ENCODE results near the gene PIK3R6. TPM values are rescaled to one million over a fixed set of nuclear protein-coding genes. Genes with fewer than 3 reads are reported as not detected.

The PIK3R6 gene
- polyA plus RNA-seq, 1 donor (not counting 4 experiments of a cell fraction or from before 2014, with no cell fraction given) = 0.03 TPM

DNA sequence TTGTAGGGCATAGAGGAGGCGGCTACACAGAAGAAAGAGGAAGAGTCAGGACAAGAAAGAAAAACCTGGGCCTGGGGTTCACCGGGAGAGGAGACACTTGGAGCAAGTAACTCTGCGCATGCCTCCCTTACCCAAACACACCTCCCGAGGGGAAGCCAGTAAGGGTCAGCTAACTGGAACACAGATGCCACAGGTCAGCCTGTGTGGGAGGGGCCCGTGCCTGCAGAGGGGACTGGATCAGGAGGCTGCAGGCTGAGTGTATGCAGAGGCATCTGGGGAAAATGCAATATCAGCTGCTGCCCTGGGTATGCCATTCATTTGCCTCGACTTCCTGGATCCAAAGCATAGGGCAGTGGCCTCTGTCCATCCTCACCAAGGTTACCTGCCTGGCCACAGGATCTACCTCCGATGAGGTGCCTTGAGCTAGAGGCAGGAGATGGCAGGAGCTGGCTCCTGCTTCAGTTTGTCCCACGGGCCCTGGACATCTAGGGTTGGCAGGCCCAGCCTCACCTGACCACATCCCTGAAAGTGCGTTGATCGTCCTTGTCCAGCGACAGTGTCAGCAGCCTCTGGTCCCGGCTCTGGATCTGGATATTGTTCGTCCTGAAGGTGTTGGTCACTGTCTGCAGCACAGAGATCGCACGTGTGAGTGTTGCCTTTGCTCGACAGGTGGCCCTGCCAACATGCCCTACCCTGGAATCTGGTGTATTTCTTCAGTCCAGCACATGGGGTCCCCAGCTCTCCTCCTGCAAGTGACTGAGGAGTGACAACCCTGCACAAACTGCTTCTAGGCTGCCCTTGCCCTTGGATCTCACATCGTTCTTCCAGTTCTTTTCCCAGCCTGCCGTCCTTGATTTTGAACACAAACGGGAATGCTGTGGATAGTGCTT is 63.7 kb downstream of the PIK3R6 start:
- Histone ChIP-seq H3K27ac (ENCODE audit: control insufficient read depth, insufficient read depth, low read length) (no peak overlapping the region), H3K9me1 (ENCODE audit: control insufficient read depth, extremely low read depth, insufficient read depth, low read length) (no peaks in the 10 kb centered on the region), H3K36me3 (ENCODE audit: control insufficient read depth in 2 of 2, extremely low read depth in 1 of 2, insufficient read depth in 2 of 2, low read length in 2 of 2) (no peaks in the 10 kb centered on the region), H3K79me2 (ENCODE audit: control insufficient read depth, insufficient read depth, low read length) (no peaks in the 10 kb centered on the region), H3K9me3 (ENCODE audit: control insufficient read depth, low read depth, low read length) (no peaks in the 10 kb centered on the region), H3K4me2 (ENCODE audit: control insufficient read depth, extremely low read depth, insufficient read depth, low read depth, low read length) (no peak overlapping the region), H3K4me1 (ENCODE audit: control insufficient read depth, extremely low read depth, insufficient read depth, low read length) (peaks cover 2% of the 10 kb centered on the region), H3K27me3 (ENCODE audit: control insufficient read depth, extremely low read depth, insufficient read depth, low read length) (peaks cover 2% of the 10 kb centered on the region), H3K4me3 (ENCODE audit: control insufficient read depth in 2 of 3, extremely low read depth in 1 of 3, insufficient read depth in 2 of 3, low read depth in 1 of 3, low read length in 3 of 3) (no peak overlapping the region), H2AFZ (ENCODE audit: control insufficient read depth, low read length) (no peak overlapping the region), H3K9ac (ENCODE audit: control insufficient read depth, extremely low read depth, insufficient read depth, low read length) (no peak overlapping the region), H4K20me1 (ENCODE audit: control insufficient read depth, extremely low read depth, insufficient read depth, low read length) (no peaks in the 10 kb centered on the region)
- TF ChIP-seq, protein P1, sequence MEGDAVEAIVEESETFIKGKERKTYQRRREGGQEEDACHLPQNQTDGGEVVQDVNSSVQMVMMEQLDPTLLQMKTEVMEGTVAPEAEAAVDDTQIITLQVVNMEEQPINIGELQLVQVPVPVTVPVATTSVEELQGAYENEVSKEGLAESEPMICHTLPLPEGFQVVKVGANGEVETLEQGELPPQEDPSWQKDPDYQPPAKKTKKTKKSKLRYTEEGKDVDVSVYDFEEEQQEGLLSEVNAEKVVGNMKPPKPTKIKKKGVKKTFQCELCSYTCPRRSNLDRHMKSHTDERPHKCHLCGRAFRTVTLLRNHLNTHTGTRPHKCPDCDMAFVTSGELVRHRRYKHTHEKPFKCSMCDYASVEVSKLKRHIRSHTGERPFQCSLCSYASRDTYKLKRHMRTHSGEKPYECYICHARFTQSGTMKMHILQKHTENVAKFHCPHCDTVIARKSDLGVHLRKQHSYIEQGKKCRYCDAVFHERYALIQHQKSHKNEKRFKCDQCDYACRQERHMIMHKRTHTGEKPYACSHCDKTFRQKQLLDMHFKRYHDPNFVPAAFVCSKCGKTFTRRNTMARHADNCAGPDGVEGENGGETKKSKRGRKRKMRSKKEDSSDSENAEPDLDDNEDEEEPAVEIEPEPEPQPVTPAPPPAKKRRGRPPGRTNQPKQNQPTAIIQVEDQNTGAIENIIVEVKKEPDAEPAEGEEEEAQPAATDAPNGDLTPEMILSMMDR (optimal IDR thresholded peaks at IDR 0.05 in 1 of 3, IDR thresholded peaks at IDR 0.05 in 1 of 3, conservative IDR thresholded peaks at IDR 0.05 in 1 of 3; ENCODE audit: extremely low read depth in 1 of 3, insufficient read depth in 2 of 3, low read length in 3 of 3) = no peak
- no peak for TF ChIP-seq EZH2 (IDR thresholded peaks at IDR 0.05; ENCODE audit: low read length)
- dilution Hi-C loops (cut with MboI; ENCODE audit: extremely low pct_ligation_motif_present, low sequenced_read_pairs) = no loop called here
- no peak for DNase-seq (ENCODE audit: low read depth, low spot score)
- no peak for FAIRE-seq

DNA sequence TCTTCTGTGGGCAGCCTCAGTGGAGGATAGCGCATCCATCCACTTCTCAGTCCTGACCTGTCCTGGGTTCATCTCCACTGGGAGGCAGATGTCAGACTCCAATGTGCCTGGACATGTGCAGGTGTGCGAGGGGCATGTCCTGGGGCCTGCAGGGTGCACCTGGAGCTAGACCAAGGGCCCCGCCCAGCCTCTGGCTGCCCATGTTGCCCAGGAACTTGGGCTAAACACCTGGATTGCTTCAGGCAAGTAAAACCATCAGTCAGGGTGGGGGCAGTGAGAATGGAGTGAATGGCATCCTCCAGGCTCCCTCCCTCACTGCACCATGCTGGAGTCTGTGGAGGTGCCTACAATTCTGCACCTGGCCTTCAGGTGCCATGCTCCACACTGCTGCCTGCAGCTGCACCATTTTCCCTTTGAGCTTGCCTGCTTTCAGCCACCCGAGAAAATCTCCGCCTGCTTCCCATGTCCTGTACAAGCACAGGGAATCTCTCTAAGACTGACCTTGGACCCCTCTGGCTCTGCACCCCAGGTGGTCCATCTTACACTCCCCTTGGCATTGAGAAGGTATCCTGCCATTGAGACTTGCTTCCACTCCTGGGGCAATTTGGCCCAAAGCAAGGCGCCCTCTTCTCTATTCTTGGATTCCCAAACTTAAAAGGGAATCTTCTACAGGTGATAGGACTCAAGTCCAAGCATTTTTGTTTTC is 66.2 kb downstream of the PIK3R6 start:
- no peak for FAIRE-seq
- no peak overlapping the region for H3K27ac ChIP-seq (ENCODE audit: control insufficient read depth, insufficient read depth, low read length)

More for the DNA sequence above, 66.2 kb downstream of the PIK3R6 start:
- H3K4me3 ChIP-seq (ENCODE audit: control insufficient read depth in 2 of 3, extremely low read depth in 1 of 3, insufficient read depth in 2 of 3, low read depth in 1 of 3, low read length in 3 of 3) = no peak overlapping the region
- H3K27me3 ChIP-seq (ENCODE audit: control insufficient read depth, extremely low read depth, insufficient read depth, low read length) = peaks cover 11% of the 10 kb centered on the region
- dilution Hi-C loops (cut with MboI; ENCODE audit: extremely low pct_ligation_motif_present, low sequenced_read_pairs) = no loop called here
- H3K9me1 ChIP-seq (ENCODE audit: control insufficient read depth, extremely low read depth, insufficient read depth, low read length) = no peaks in the 10 kb centered on the region
- peaks cover 2% of the 10 kb centered on the region for H3K4me1 ChIP-seq (ENCODE audit: control insufficient read depth, extremely low read depth, insufficient read depth, low read length)
- no peak for DNase-seq (ENCODE audit: low read depth, low spot score)
- H3K9me3 ChIP-seq (ENCODE audit: control insufficient read depth, low read depth, low read length) = no peaks in the 10 kb centered on the region
- no peaks in the 10 kb centered on the region for H4K20me1 ChIP-seq (ENCODE audit: control insufficient read depth, extremely low read depth, insufficient read depth, low read length)
- no peak overlapping the region for H3K9ac ChIP-seq (ENCODE audit: control insufficient read depth, extremely low read depth, insufficient read depth, low read length)
- no peak overlapping the region for H2AFZ ChIP-seq (ENCODE audit: control insufficient read depth, low read length)
- TF ChIP-seq, protein P1 (optimal IDR thresholded peaks at IDR 0.05 in 1 of 3, IDR thresholded peaks at IDR 0.05 in 1 of 3, conservative IDR thresholded peaks at IDR 0.05 in 1 of 3; ENCODE audit: extremely low read depth in 1 of 3, insufficient read depth in 2 of 3, low read length in 3 of 3) = no peak
- H3K36me3 ChIP-seq (ENCODE audit: control insufficient read depth in 2 of 2, extremely low read depth in 1 of 2, insufficient read depth in 2 of 2, low read length in 2 of 2) = no peaks in the 10 kb centered on the region
- no peak overlapping the region for H3K4me2 ChIP-seq (ENCODE audit: control insufficient read depth, extremely low read depth, insufficient read depth, low read depth, low read length)
- H3K79me2 ChIP-seq (ENCODE audit: control insufficient read depth, insufficient read depth, low read length) = no peaks in the 10 kb centered on the region
